GM21825 (cell line): ENCODE data around the gene BRI3BP.

Source experiments
- ATAC-seq: cut with Tn5 transposase; IDR thresholded peaks from one replicate; pipeline ENCODE4 v1.9.1; 2021; ENCODE audit warnings: mild to moderate bottlenecking, moderate library complexity; ENCODE audit not compliant: unreplicated experiment

The BRI3BP gene

GRCh38 chr12:124993626-124994436 is at the start of gene BRI3BP:
Gene BRI3BP, plus strand, starts transcription at chr12:124993645. Its CDS starts 146 bp downstream, at chr12:124993791.
- peak; percentile 28 for ATAC-seq

GRCh38 chr12:124946447-124946793 is 47.0 kb upstream of the BRI3BP start:
- no peak for ATAC-seq

DNA sequence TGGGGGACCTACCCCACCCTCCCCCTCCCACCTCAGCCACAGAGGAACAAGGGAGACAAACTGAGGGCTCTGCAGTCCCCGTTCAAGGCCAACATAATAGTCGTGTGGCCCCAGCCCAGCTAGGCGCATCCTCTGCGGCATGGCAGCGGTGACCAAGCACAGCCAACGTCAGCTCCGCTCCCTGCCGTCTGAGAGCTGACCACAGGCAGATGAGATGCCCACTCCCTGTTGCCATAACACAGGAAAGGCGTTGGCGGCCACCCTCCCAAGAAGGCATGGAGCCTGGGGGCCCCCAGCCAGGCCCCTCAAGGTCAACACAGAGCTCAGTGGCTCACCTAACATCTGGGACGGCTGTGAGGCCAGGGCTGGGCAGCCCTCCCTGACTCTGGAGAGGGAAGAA is 46.4 kb upstream of the BRI3BP start:
- ATAC-seq = no peak

GRCh38 chr12:124947561-124948398 is 45.7 kb upstream of the BRI3BP start:
- ATAC-seq = no peak

DNA sequence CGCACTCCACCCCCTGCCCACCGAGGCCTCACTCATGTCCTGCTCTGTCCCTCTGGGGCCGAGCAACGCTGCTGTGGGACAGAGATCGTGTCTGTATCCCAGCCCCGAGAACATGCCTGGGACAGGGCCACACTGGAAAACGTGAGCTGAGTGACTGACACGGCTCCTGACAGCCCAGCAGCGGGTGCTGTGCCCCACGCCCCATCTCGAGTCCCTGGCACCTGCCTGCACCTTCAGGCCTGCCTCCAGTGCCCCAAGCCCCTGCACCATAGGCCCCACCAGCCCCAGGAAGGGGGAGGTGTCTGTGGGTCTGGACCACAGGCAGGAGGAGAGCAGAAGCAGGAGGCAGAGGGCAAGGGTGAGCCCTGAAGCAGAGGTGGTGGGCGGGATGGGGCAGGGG is 44.4 kb upstream of the BRI3BP start:
- no peak for ATAC-seq

- ATAC-seq = no peak
Observed at GRCh38 chr12:124949779-124950728, 43.4 kb upstream of the BRI3BP start.

DNA sequence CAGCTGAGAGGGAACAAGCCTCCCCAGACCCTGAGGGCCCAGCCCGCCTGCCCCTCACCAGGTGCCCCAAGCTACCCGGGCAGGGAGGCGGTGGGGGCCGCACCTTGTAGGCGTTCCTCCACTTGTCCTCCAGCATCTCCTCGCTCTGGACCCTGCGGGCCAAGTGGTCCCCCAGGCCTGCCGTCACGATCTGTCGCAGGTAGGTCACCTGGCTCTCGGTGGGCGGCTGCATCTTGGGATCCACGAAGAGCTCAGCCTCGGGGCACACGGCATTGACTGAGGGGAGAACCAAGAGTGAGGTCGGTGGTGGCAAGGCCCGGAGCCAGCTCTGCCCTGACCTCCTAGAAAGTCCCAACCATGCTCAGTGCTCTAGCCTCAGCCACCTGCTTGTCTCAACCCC is 41.1 kb upstream of the BRI3BP start:
- ATAC-seq = no peak

DNA sequence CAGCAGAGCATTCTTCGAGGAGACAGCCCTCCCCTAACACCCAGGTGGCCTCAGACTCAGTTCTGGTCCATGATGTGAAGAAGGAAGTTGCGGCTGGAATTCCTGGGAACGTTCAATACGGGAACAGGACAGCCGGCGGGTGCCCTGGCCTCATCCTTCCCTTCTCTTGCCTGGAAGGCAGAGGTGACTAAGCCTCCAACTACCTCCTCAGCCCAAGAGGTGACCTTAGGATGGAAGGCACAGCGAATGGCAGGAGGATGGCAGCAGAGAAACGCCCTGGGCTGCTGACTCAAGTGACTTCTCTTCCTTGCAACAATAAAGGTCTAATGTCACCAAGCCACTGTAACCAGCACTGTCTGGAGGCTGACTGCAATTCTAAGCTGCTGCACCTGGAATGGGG is 40.6 kb upstream of the BRI3BP start:
- ATAC-seq = no peak

- ATAC-seq = no peak
Observed at GRCh38 chr12:124953689-124954405, 39.6 kb upstream of the BRI3BP start.

- no peak for ATAC-seq
Observed at GRCh38 chr12:124954771-124955170, 38.7 kb upstream of the BRI3BP start.

- no peak for ATAC-seq
Observed at GRCh38 chr12:124956571-124956970, 36.9 kb upstream of the BRI3BP start.

- ATAC-seq = no peak
Observed at GRCh38 chr12:124961055-124961454, 32.4 kb upstream of the BRI3BP start.

DNA sequence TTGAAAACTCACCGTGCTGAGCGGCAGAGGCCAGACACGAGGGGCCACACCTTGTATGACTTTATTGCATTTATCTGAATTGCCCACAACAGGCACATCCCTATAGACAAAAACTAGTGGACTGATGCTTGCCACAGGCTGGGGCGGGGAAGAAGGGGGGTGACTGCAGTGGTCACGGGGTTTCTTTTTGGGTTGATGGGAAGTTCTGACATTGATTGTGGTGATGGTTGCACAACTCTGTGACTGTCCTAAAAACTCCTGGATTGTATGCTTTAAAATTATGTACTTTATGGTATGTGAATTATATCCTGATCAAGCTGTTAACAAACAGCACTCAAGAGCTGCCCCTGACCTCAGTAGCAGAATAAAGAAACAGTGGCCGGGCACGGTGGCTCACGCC is 30.2 kb upstream of the BRI3BP start:
- ATAC-seq = no peak

GRCh38 chr12:124964251-124964650 is 29.2 kb upstream of the BRI3BP start:
- ATAC-seq = no peak

DNA sequence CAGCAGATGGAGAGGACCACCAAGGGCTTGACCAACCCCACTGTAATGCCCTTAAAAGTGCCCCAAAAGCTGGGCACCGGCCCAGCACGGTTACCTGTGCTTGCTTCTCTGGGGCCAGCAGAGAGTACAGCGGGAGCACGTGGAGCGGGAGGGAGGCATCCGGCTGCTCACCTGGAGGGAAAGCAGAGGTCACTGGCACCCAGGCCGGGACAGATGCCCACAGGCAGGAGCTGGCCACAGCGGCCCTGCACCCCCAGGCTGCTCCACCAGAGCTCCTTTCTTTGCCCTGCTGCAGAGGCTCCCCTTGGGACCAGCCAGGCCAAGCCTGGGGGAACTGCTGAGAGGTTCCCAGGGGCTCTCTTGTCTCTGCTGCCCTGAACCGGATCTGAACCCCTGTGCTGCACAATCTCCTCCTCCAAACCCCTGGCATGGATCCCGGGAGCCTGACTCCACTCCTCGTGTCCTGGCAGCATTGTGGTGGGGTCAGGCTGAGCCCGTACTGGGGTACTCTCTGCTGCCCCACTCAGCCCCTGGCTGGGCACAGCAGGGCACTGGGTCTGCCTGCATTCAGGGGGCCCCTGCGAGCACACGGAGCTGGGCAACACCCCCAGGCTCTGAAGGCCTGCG is 28.5 kb upstream of the BRI3BP start:
- no peak for ATAC-seq

DNA sequence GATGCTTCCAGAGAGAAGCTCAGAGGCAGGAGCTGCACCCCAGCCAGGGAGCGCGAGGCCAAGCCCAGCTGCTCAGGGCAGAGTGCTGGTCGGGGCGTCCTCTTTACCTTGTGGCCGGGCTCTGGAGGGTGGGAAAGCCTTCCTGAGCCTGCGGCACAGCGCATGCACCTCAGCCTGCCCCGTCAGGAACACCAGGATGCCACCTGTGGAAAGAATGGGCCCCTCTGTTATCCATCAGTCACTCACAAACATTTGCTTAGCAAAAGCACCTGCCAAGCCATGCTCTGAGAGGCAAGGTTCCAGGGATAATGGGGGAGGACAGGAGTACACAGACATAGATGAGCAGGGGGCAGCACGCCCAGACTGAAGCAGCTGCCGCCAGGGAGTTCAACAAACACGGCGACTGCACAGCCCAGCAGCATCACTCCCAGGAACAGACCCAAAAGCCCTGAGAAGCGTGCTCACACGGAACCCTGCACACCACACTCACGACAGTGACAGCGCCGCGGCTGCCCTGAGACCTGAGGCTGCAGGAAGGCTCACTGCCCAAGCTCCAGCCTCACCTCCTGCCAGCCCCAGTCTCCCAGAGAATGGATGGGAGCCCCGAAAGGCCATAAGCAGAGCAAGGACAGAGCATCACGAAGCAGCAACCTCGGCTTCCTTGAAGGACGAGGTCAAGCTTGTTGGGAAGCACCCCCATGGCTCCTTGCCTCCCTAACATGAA is 26.3 kb upstream of the BRI3BP start:
- no peak for ATAC-seq

DNA sequence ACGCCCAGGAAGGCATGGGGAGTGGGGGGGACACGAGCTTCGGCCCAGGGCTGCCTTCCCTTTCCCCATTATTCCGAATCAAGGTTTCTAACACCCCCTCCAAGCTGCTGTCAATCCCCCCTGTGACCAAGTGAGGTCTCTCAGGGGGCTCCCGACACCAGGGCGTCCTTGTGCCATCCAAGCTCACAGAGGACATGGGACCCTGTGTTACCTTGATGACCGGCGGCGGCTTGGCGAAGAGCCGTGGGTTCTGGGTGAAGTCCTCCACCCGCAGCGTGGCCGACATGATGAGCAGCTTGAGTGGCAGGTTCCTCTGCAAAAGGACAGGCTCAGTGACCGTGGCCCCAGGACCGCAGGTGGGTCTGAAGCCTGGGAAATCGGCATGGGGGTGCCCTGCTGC is 24.8 kb upstream of the BRI3BP start:
- no peak for ATAC-seq

- ATAC-seq = no peak
Observed at GRCh38 chr12:124970647-124971402, 22.6 kb upstream of the BRI3BP start.

- ATAC-seq = no peak
Observed at GRCh38 chr12:124971603-124972002, 21.8 kb upstream of the BRI3BP start.
